Trophoblast cell (in vitro differentiated cells and primary cell): Measurements from ENCODE around the gene HLCS.

Source experiments
- DNase-seq, 2 donors: peaks; one replicate each; pipeline ENCODE4 v3.0.0-alpha.2; 2016
- H2AFZ ChIP-seq: 2 replicates; pipeline ENCODE4 v1.6.1; 2013; ENCODE audit warnings: low read length, moderate library complexity, mild to moderate bottlenecking; ENCODE audit not compliant: insufficient read depth, poor library complexity
- H2AK5ac ChIP-seq: 2 replicates; pipeline ENCODE4 v1.6.1; 2013; ENCODE audit warnings: mild to moderate bottlenecking, low read length
- H2BK120ac ChIP-seq: 2 replicates; pipeline ENCODE4 v1.6.1; 2013; ENCODE audit warnings: low read length, mild to moderate bottlenecking, moderate library complexity; ENCODE audit not compliant: insufficient read depth, poor library complexity
- H2BK12ac ChIP-seq: 2 replicates; pipeline ENCODE4 v1.6.1; 2013; ENCODE audit warnings: mild to moderate bottlenecking, low read length, moderate library complexity
- H2BK5ac ChIP-seq: 2 replicates; pipeline ENCODE4 v1.6.1; 2013; ENCODE audit warnings: low read length, low read depth, moderate library complexity, mild to moderate bottlenecking; ENCODE audit not compliant: poor library complexity
- H3K14ac ChIP-seq: 2 replicates; pipeline ENCODE4 v1.6.1; 2013; ENCODE audit warnings: mild to moderate bottlenecking, low read length
- H3K18ac ChIP-seq: 2 replicates; pipeline ENCODE4 v1.6.1; 2013; ENCODE audit warnings: mild to moderate bottlenecking, low read length
- H3K23ac ChIP-seq: 2 replicates; pipeline ENCODE4 v1.6.1; 2013; ENCODE audit warnings: low read length
- H3K27ac ChIP-seq: 2 replicates; pipeline ENCODE4 v1.5.1; 2013; ENCODE audit warnings: low read depth, mild to moderate bottlenecking, inconsistent platforms, low read length, moderate library complexity
- H3K27me3 ChIP-seq: 2 replicates; pipeline ENCODE4 v1.6.1; 2013; ENCODE audit warnings: inconsistent platforms, mild to moderate bottlenecking, low read length, moderate library complexity; ENCODE audit not compliant: insufficient read depth
- H3K36me3 ChIP-seq, 2 experiments: 1 replicate in 1 of 2; 2 replicates in 1 of 2; pipeline ENCODE4 v1.6.1; 2013; ENCODE audit warnings: low read length in 2 of 2, mild to moderate bottlenecking in 2 of 2, moderate library complexity in 1 of 2; ENCODE audit not compliant: insufficient read depth in 2 of 2, control insufficient read depth in 1 of 2
- H3K4ac ChIP-seq: 2 replicates; pipeline ENCODE4 v1.6.1; 2013; ENCODE audit warnings: low read depth, mild to moderate bottlenecking, low read length, moderate library complexity
- H3K4me1 ChIP-seq, 2 experiments: 1 replicate in 1 of 2; 2 replicates in 1 of 2; pipeline ENCODE4 v1.6.1; 2013; ENCODE audit warnings: low read length in 2 of 2, mild to moderate bottlenecking in 2 of 2, moderate library complexity in 1 of 2; ENCODE audit not compliant: insufficient read depth in 2 of 2, control insufficient read depth in 1 of 2
- H3K4me2 ChIP-seq: 2 replicates; pipeline ENCODE4 v1.6.1; 2013; ENCODE audit warnings: inconsistent platforms, mild to moderate bottlenecking, low read length, moderate library complexity
- H3K4me3 ChIP-seq: 2 replicates; pipeline ENCODE4 v1.5.1; 2013; ENCODE audit warnings: mild to moderate bottlenecking, low read depth, low read length, inconsistent platforms
- H3K79me1 ChIP-seq: one replicate; pipeline ENCODE4 v1.6.1; 2013; ENCODE audit warnings: low read length
- H3K79me2 ChIP-seq: 2 replicates; pipeline ENCODE4 v1.6.1; 2013; ENCODE audit warnings: low read length, mild to moderate bottlenecking; ENCODE audit not compliant: control insufficient read depth, insufficient read depth, poor library complexity
- H3K9ac ChIP-seq: 2 replicates; pipeline ENCODE4 v1.6.1; 2013; ENCODE audit warnings: mild to moderate bottlenecking, low read length
- H3K9me3 ChIP-seq: 2 replicates; pipeline ENCODE4 v1.6.1; 2013; ENCODE audit warnings: low read depth, mild to moderate bottlenecking, control low read depth, inconsistent platforms, low read length; ENCODE audit not compliant: insufficient read depth
- H4K12ac ChIP-seq: 2 replicates; pipeline ENCODE4 v1.6.1; 2013; ENCODE audit warnings: low read depth, mild to moderate bottlenecking, low read length, moderate library complexity
- H4K8ac ChIP-seq: 2 replicates; pipeline ENCODE4 v1.6.1; 2013; ENCODE audit warnings: low read depth, mild to moderate bottlenecking, low read length, moderate library complexity
- H4K91ac ChIP-seq: one replicate; pipeline ENCODE4 v1.6.1; 2013; ENCODE audit warnings: low read depth, mild to moderate bottlenecking, low read length, moderate library complexity
- WGBS: extraction: QIAGEN DNeasy Blood & Tissue Kit; methylation state at CpG from one replicate; pipeline ENCODE4 v1.1.7; 2013; ENCODE audit warnings: missing lambda C conversion rate; ENCODE audit not compliant: insufficient read length, insufficient coverage; ENCODE audit errors: extremely low coverage; 5-methylcytosine and 5-hydroxymethylcytosine counted together

The HLCS gene

GRCh38 chr21:36929622-36930021, 36.8 kb downstream of the HLCS start:
- Histone ChIP-seq H2AFZ (no peak overlapping the region), H2BK12ac (no peak overlapping the region), H2AK5ac (no peak overlapping the region), H3K9me3 (no peaks in the 10 kb centered on the region), H4K12ac (no peak overlapping the region), H3K14ac (no peak overlapping the region), H4K8ac (no peak overlapping the region), H3K79me1 (no peaks in the 10 kb centered on the region), H2BK5ac (no peak overlapping the region), H3K23ac (no peak overlapping the region), H3K27ac (no peak overlapping the region), H3K79me2 (no peaks in the 10 kb centered on the region), H3K4ac (no peak overlapping the region), H3K4me1 (peaks cover 3 to 4% of the 10 kb centered on the region in 2 experiments), H3K9ac (no peak overlapping the region), H3K4me3 (no peak overlapping the region), H3K36me3 (no peaks in the 10 kb centered on the region), H3K4me2 (no peak overlapping the region), H3K27me3 (no peaks in the 10 kb centered on the region), H3K18ac (no peak overlapping the region), H2BK120ac (no peak overlapping the region), H4K91ac (no peak overlapping the region)
- no peak for DNase-seq
- no CpG with 5 or more reads among the region's 7 CpGs for WGBS

GRCh38 chr21:36928960-36929359, 37.5 kb downstream of the HLCS start:
- no CpG with 5 or more reads among the region's 5 CpGs for WGBS
- Histone ChIP-seq H3K4me3 (no peak overlapping the region), H3K4me1 (peaks cover 3 to 4% of the 10 kb centered on the region in 2 experiments)

GRCh38 chr21:36927719-36928117, 38.8 kb downstream of the HLCS start:
- Histone ChIP-seq H3K23ac (no peak overlapping the region), H4K12ac (no peak overlapping the region), H2AK5ac (no peak overlapping the region), H3K14ac (no peak overlapping the region), H3K36me3 (no peaks in the 10 kb centered on the region), H4K91ac (no peak overlapping the region), H3K18ac (no peak overlapping the region), H2BK120ac (no peak overlapping the region), H3K9me3 (no peaks in the 10 kb centered on the region), H3K4ac (no peak overlapping the region), H3K4me2 (no peak overlapping the region), H3K79me1 (no peaks in the 10 kb centered on the region), H2AFZ (no peak overlapping the region), H2BK12ac (no peak overlapping the region), H3K9ac (no peak overlapping the region), H3K27ac (no peak overlapping the region), H3K4me1 (peaks cover 3 to 4% of the 10 kb centered on the region in 2 experiments), H2BK5ac (no peak overlapping the region), H3K4me3 (no peak overlapping the region), H3K27me3 (no peaks in the 10 kb centered on the region), H4K8ac (no peak overlapping the region), H3K79me2 (no peaks in the 10 kb centered on the region)
- WGBS, result no CpG with 5 or more reads among the region's 4 CpGs
- DNase-seq, result peak; percentile 58 to 89

More at GRCh38 chr21:36928960-36929359, 37.5 kb downstream of the HLCS start:
- Histone ChIP-seq H4K12ac (no peak overlapping the region), H3K9ac (no peak overlapping the region), H2AK5ac (no peak overlapping the region), H2BK120ac (no peak overlapping the region), H3K23ac (no peak overlapping the region), H4K91ac (no peak overlapping the region), H2BK5ac (no peak overlapping the region), H3K18ac (no peak overlapping the region), H3K4ac (no peak overlapping the region), H3K27ac (no peak overlapping the region), H2BK12ac (no peak overlapping the region), H3K14ac (no peak overlapping the region), H3K4me2 (no peak overlapping the region), H3K79me1 (no peaks in the 10 kb centered on the region), H2AFZ (no peak overlapping the region), H3K79me2 (no peaks in the 10 kb centered on the region), H3K27me3 (no peaks in the 10 kb centered on the region), H4K8ac (no peak overlapping the region), H3K9me3 (no peaks in the 10 kb centered on the region), H3K36me3 (no peaks in the 10 kb centered on the region)
- peak; percentile 71 to 88 for DNase-seq

GRCh38 chr21:36926989-36927718, 39.3 kb downstream of the HLCS start:
- DNase-seq, result no peak
- Histone ChIP-seq H2BK120ac (no peak overlapping the region), H2AFZ (no peak overlapping the region), H3K9ac (no peak overlapping the region), H2BK12ac (no peak overlapping the region), H3K27ac (no peak overlapping the region), H3K23ac (no peak overlapping the region), H4K12ac (no peak overlapping the region), H2AK5ac (no peak overlapping the region), H3K4ac (no peak overlapping the region), H3K79me1 (no peaks in the 10 kb centered on the region), H4K91ac (no peak overlapping the region), H3K9me3 (no peaks in the 10 kb centered on the region), H3K4me2 (no peak overlapping the region), H3K36me3 (no peaks in the 10 kb centered on the region), H3K27me3 (no peaks in the 10 kb centered on the region), H3K18ac (no peak overlapping the region), H2BK5ac (no peak overlapping the region), H3K4me3 (no peak overlapping the region), H3K79me2 (no peaks in the 10 kb centered on the region), H3K14ac (no peak overlapping the region), H3K4me1 (peaks cover 3 to 6% of the 10 kb centered on the region in 2 experiments), H4K8ac (no peak overlapping the region)
- no CpG with 5 or more reads among the region's 17 CpGs for WGBS
